Tibial nerve (tissue), 4 donors: ENCODE data around the gene TMEM94. TPM values are rescaled to one million over a fixed set of nuclear protein-coding genes. Genes with fewer than 3 reads are reported as not detected.

Experiments
- DNase-seq, 2 donors: peaks; one replicate each; pipeline ENCODE4 v3.0.0-alpha.2; 2019; ENCODE audit warnings: low spot score in 2 of 2
- H3K27ac ChIP-seq, 4 donors: fragments of 200-600 bp; sonication (generic) in 3 of 4; one replicate each; pipeline ENCODE4 v1.5.1; 2017 to 2019; ENCODE audit warnings: mild to moderate bottlenecking in 1 of 4
- H3K27me3 ChIP-seq, 2 donors: fragments of 200-600 bp; sonication (generic) in 1 of 2; one replicate each; pipeline versions ENCODE4 v1.5.1 to v1.6.0; 2017 to 2019
- H3K36me3 ChIP-seq, 3 donors: fragments of 200-600 bp; sonication (generic); one replicate each; pipeline ENCODE4 v1.5.1; 2018 to 2019
- H3K4me1 ChIP-seq, 4 donors: fragments of 200-600 bp; sonication (generic) in 3 of 4; one replicate each; pipeline ENCODE4 v1.5.1; 2017 to 2019
- H3K4me3 ChIP-seq, 4 donors: fragments of 200-600 bp; sonication (generic) in 3 of 4; one replicate each; pipeline ENCODE4 v1.5.1; 2017 to 2019; ENCODE audit warnings: mild to moderate bottlenecking in 1 of 4, moderate library complexity in 1 of 4
- H3K9me3 ChIP-seq, 4 donors: fragments of 200-600 bp; sonication (generic) in 3 of 4; one replicate each; pipeline ENCODE4 v1.5.1; 2017 to 2019
- CTCF ChIP-seq, 5 experiments: fragments of 200-600 bp in 3 of 5; fragments of 450-650 bp in 2 of 5; sonication (generic) in 3 of 5; IDR thresholded peaks; one replicate each; pipeline ENCODE4 v1.5.1; 2016 to 2019; ENCODE audit warnings: antibody characterized with exemption in 5 of 5, mild to moderate bottlenecking in 3 of 5, moderate library complexity in 2 of 5
- EP300 ChIP-seq, 2 donors: sonication (generic); formaldehyde crosslinking; IDR thresholded peaks; one replicate each; pipeline ENCODE4 v1.6.1; 2017; ENCODE audit warnings: antibody characterized with exemption in 2 of 2, mild to moderate bottlenecking in 1 of 2
- POLR2A ChIP-seq, 2 donors: fragments of 450-650 bp; IDR thresholded peaks; one replicate each; pipeline ENCODE4 v1.6.1; 2017; ENCODE audit warnings: antibody characterized with exemption in 2 of 2, mild to moderate bottlenecking in 2 of 2, moderate library complexity in 2 of 2
- WGBS, 2 donors: methylation state at CpG; one replicate each; pipeline ENCODE4 v1.1.5; 2018; 5-methylcytosine and 5-hydroxymethylcytosine counted together
- total RNA-seq, 4 donors: library from RNA; depleted of rRNA; stranded (reverse); fragments of >200 nt; gene quantifications; one replicate each; pipeline ENCODE4 v1.1.0, GENCODE V29; 2016

The TMEM94 gene
- total RNA-seq, 4 donors from 2014 or later = 84.3 to 95.1 (median 89.9) TPM

- no peaks in the 10 kb centered on the region for H3K27me3 ChIP-seq
- H3K27ac ChIP-seq = peak overlapping the region; percentile 82 to 97 (median 90)
- peak overlapping the region; percentile 67 to 98 (median 80) for H3K4me3 ChIP-seq
- peak in 1 of 2 donors; percentile 20 for TF ChIP-seq EP300 (IDR thresholded peaks at IDR 0.05)
- TF ChIP-seq POLR2A (IDR thresholded peaks at IDR 0.05) = no peak
- no peaks in the 10 kb centered on the region for H3K9me3 ChIP-seq
- peaks cover 7 to 36% (median 18%) of the 10 kb centered on the region in 4 donors for H3K4me1 ChIP-seq
- no peak for DNase-seq
- WGBS, 2 donors = 1 to 2% methylated on average over 26 to 38 of the region's 38 CpGs
- no peaks in the 10 kb centered on the region for H3K36me3 ChIP-seq
These were observed 716 bp downstream of the TMEM94 start for GRCh38 chr17:75457047-75457654.

GRCh38 chr17:75459246-75459589, 2.8 kb downstream of the TMEM94 start:
- Histone ChIP-seq H3K9me3 (no peaks in the 10 kb centered on the region), H3K27ac (peak overlapping the region in 3 of 4 donors; percentile 9 to 70 (median 42))
- TF ChIP-seq CTCF (IDR thresholded peaks at IDR 0.05) (no peak), POLR2A (IDR thresholded peaks at IDR 0.05) (no peak), EP300 (IDR thresholded peaks at IDR 0.05) (no peak)

GRCh38 chr17:75459590-75460267, 3.3 kb downstream of the TMEM94 start:
- H3K36me3 ChIP-seq = no peaks in the 10 kb centered on the region

More at GRCh38 chr17:75459246-75459589, 2.8 kb downstream of the TMEM94 start:
- no peak for DNase-seq
- H3K36me3 ChIP-seq = no peaks in the 10 kb centered on the region
- no peak overlapping the region for H3K4me3 ChIP-seq
- 61 to 77% methylated on average over 1 of the region's 1 CpG for WGBS, 2 donors
- H3K4me1 ChIP-seq = peaks cover 7 to 36% (median 18%) of the 10 kb centered on the region in 4 donors
- no peaks in the 10 kb centered on the region for H3K27me3 ChIP-seq

GRCh38 chr17:75460295-75460694, 3.9 kb downstream of the TMEM94 start:
- TF ChIP-seq CTCF (IDR thresholded peaks at IDR 0.05) (no peak), POLR2A (IDR thresholded peaks at IDR 0.05) (no peak), EP300 (IDR thresholded peaks at IDR 0.05) (no peak)
- peak overlapping the region in 3 of 4 donors; percentile 9 to 70 (median 42) for H3K27ac ChIP-seq
- no peak for DNase-seq
- peaks cover 7 to 36% (median 18%) of the 10 kb centered on the region in 4 donors for H3K4me1 ChIP-seq
- H3K9me3 ChIP-seq = no peaks in the 10 kb centered on the region
- no peaks in the 10 kb centered on the region for H3K36me3 ChIP-seq
- H3K27me3 ChIP-seq = no peaks in the 10 kb centered on the region
- no peak overlapping the region for H3K4me3 ChIP-seq
- 90 to 91% methylated on average over 4 of the region's 4 CpGs for whole genome bisulfite sequencing, 2 donors

More at GRCh38 chr17:75459590-75460267, 3.3 kb downstream of the TMEM94 start:
- Histone ChIP-seq H3K4me3 (no peak overlapping the region), H3K9me3 (no peaks in the 10 kb centered on the region), H3K4me1 (peaks cover 7 to 36% (median 18%) of the 10 kb centered on the region in 4 donors), H3K27me3 (no peaks in the 10 kb centered on the region), H3K27ac (peak overlapping the region in 3 of 4 donors; percentile 9 to 70 (median 42))
- TF ChIP-seq POLR2A (IDR thresholded peaks at IDR 0.05) (no peak), EP300 (IDR thresholded peaks at IDR 0.05) (peak in 1 of 2 donors; percentile 24), CTCF (IDR thresholded peaks at IDR 0.05) (no peak)
- no peak for DNase-seq
- WGBS, 2 donors = 69 to 75% methylated on average over 9 of the region's 9 CpGs

- Histone ChIP-seq H3K4me3 (no peak overlapping the region), H3K27ac (no peak overlapping the region), H3K9me3 (peaks cover 0 to 6% (median 0%) of the 10 kb centered on the region in 4 donors), H3K36me3 (no peaks in the 10 kb centered on the region), H3K4me1 (peaks cover 0 to 21% (median 11%) of the 10 kb centered on the region in 4 donors), H3K27me3 (no peaks in the 10 kb centered on the region)
- DNase-seq = no peak
- no peak for TF ChIP-seq EP300 (IDR thresholded peaks at IDR 0.05)
- no peak for TF ChIP-seq CTCF (IDR thresholded peaks at IDR 0.05)
- TF ChIP-seq POLR2A (IDR thresholded peaks at IDR 0.05) = no peak
- WGBS, 2 donors = 91 to 93% methylated on average over 2 of the region's 2 CpGs
These were observed 7.2 kb downstream of the TMEM94 start for GRCh38 chr17:75463603-75464002.
